PFSK-1 (cell line): ENCODE data around the gene TK2.

ENCODE experiments used
- POLR2AphosphoS5 ChIP-seq: IDR thresholded peaks from 2 replicates; pipeline ENCODE4 v1.6.1; 2012; ENCODE audit warnings: low read depth, mild to moderate bottlenecking, control low read depth, low read length, moderate library complexity
- SIN3A ChIP-seq: IDR thresholded peaks from 2 replicates; pipeline ENCODE4 v1.6.1; 2012; ENCODE audit warnings: mild to moderate bottlenecking, low read length, moderate library complexity, borderline replicate concordance; ENCODE audit not compliant: insufficient read depth
- TAF1 ChIP-seq: IDR thresholded peaks from 2 replicates; pipeline ENCODE4 v1.6.1; 2012; ENCODE audit warnings: low read length, control low read depth, borderline replicate concordance; ENCODE audit not compliant: insufficient read depth
- TF ChIP-seq, protein P1 (sequence below), 2 experiments: IDR thresholded peaks; 2 replicates each; pipeline versions ENCODE4 v1.6.1 to v1.8.0; 2011 to 2012; ENCODE audit warnings: low read depth in 2 of 2, low read length in 2 of 2, control low read depth in 1 of 2, inconsistent platforms in 1 of 2, mild to moderate bottlenecking in 1 of 2, moderate library complexity in 1 of 2; ENCODE audit not compliant: insufficient read depth in 1 of 2

DNA sequence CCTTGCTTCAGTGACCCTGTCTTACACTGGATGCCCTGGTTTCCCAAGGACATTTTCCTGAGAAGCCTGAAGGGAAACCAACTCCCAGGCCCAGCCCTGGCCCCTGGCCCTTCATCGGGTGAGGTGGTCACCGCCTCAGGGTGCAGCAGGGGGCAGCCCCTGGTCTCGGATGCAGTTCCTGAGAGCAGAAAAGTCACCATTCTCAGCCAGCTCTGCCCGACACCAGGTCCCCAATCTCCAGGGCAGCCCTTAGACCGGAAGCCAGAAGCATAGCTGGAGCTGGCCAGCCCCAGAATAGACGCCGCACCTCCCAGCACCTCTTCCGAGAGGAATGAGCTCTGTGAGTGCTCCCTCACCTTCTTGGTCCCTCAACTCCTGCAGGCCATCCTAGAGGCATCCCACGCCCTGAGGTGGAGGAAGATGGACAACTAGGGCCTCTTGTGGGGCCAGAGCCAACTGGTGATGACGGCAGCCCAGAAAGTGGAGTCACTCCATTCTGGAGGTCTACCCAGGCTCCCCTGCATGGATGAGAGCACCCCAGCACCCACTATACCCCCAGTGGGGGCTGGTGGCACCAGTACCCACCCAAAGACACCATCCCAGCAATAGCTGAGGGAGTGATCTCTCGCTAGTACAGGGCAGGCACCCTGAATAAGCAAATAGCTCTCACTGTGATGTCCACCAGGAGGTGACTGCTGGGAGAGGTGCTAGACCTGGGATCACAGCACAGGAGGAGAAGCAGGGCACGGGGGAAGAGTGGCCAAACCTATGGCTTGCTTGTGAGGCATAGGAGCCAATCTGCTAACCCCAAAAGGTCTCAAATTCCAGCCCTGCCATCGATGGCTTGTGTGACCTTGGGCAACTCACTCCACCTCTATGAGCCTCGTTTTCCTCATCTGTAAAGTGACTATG, 56.2 kb downstream of the TK2 start:
- TF ChIP-seq POLR2AphosphoS5 (no peak), SIN3A (no peak), TAF1 (no peak)
- TF ChIP-seq, protein P1, sequence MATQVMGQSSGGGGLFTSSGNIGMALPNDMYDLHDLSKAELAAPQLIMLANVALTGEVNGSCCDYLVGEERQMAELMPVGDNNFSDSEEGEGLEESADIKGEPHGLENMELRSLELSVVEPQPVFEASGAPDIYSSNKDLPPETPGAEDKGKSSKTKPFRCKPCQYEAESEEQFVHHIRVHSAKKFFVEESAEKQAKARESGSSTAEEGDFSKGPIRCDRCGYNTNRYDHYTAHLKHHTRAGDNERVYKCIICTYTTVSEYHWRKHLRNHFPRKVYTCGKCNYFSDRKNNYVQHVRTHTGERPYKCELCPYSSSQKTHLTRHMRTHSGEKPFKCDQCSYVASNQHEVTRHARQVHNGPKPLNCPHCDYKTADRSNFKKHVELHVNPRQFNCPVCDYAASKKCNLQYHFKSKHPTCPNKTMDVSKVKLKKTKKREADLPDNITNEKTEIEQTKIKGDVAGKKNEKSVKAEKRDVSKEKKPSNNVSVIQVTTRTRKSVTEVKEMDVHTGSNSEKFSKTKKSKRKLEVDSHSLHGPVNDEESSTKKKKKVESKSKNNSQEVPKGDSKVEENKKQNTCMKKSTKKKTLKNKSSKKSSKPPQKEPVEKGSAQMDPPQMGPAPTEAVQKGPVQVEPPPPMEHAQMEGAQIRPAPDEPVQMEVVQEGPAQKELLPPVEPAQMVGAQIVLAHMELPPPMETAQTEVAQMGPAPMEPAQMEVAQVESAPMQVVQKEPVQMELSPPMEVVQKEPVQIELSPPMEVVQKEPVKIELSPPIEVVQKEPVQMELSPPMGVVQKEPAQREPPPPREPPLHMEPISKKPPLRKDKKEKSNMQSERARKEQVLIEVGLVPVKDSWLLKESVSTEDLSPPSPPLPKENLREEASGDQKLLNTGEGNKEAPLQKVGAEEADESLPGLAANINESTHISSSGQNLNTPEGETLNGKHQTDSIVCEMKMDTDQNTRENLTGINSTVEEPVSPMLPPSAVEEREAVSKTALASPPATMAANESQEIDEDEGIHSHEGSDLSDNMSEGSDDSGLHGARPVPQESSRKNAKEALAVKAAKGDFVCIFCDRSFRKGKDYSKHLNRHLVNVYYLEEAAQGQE (IDR thresholded peaks at IDR 0.05; ENCODE audit: insufficient read depth in 1 of 2, low read depth in 2 of 2, low read length in 2 of 2), result no peak
